ENCODE results near the gene TASL. TPM values are rescaled to one million over a fixed set of nuclear protein-coding genes. Genes with fewer than 3 reads are reported as not detected.

The TASL gene
- polyA plus RNA-seq, 1 of the 3 experiments (the other 2 are of a cell fraction): not detected

DNA sequence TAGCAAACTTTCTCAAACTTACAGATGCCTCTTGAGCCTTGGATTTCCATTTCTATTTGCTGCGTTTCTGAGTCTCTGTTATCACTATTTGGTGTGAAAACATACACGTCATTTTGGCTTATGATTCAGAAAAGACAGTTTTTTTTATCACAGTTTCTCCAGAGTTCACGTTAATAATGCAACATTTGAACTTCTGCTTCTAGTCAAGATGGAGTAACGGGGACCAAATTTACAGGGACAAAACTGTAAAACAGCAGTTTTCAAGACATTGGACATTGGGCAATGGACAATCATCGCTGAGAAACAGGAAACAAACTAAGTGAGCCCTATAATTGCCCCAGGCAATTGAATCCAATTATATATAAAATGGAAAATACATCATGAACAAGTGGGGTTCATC lies 36.2 kb upstream of the TASL start:
- Histone ChIP-seq H3K36me3 (replicated peaks in 1 of 2; ENCODE audit: control insufficient read depth in 1 of 2, insufficient read depth in 2 of 2, low read length in 1 of 2) (no peaks in the 10 kb centered on the region), H3K4me3 (ENCODE audit: low read depth in 2 of 2, low read length in 1 of 2) (no peak overlapping the region), H3F3A (replicated peaks; ENCODE audit: insufficient read depth) (peaks cover 5% of the 10 kb centered on the region), H3K79me2 (ENCODE audit: insufficient read depth) (no peaks in the 10 kb centered on the region), H3K9me2 (no peaks in the 10 kb centered on the region), H3K27me3 (ENCODE audit: insufficient read depth) (no peaks in the 10 kb centered on the region), H3K4me2 (no peak overlapping the region), H4K20me1 (ENCODE audit: insufficient read depth) (no peaks in the 10 kb centered on the region), H3K27ac (ENCODE audit: low read depth in 2 of 2, low read length in 1 of 2) (no peak overlapping the region), H3K9me3 (no peaks in the 10 kb centered on the region), H3K9ac (no peak overlapping the region), H3K4me1 (ENCODE audit: control insufficient read depth in 1 of 2, insufficient read depth in 2 of 2, low read depth in 1 of 2, low read length in 1 of 2) (no peaks in the 10 kb centered on the region), H2AFZ (ENCODE audit: low read depth) (no peak overlapping the region)
- no peak for DNase-seq
- 44% methylated on average over 5 of the region's 5 CpGs for WGBS (ENCODE audit: low lambda C conversion rate)
- CTCF ChIA-PET: no interaction called here
- TF ChIP-seq USF2 (IDR thresholded peaks at IDR 0.05; ENCODE audit: borderline replicate concordance, low read depth, low read length): no peak
- TF ChIP-seq SIN3A (IDR thresholded peaks at IDR 0.05; ENCODE audit: borderline replicate concordance, low read depth, low read length): no peak
- no peak for TF ChIP-seq USF1 (IDR thresholded peaks at IDR 0.05; ENCODE audit: borderline replicate concordance, low read depth)
- no peak for TF ChIP-seq JUND (IDR thresholded peaks at IDR 0.05)
- TF ChIP-seq RAD21 (IDR thresholded peaks at IDR 0.05; ENCODE audit: low read length): no peak
- no peak for TF ChIP-seq CHD2 (IDR thresholded peaks at IDR 0.05; ENCODE audit: low read length, partially characterized antibody)
- no peak for TF ChIP-seq FOSL2 (IDR thresholded peaks at IDR 0.05; ENCODE audit: borderline replicate concordance, low read depth)
- TF ChIP-seq SMC3 (IDR thresholded peaks at IDR 0.05; ENCODE audit: low read depth, low read length): no peak
- no peak for TF ChIP-seq MEF2A (IDR thresholded peaks at IDR 0.05; ENCODE audit: borderline replicate concordance, low read depth)
- TF ChIP-seq RFX5 (IDR thresholded peaks at IDR 0.05; ENCODE audit: low read length): no peak
- no peak for TF ChIP-seq PBX3 (IDR thresholded peaks at IDR 0.05)
- TF ChIP-seq IRF3 (IDR thresholded peaks at IDR 0.05; ENCODE audit: low read depth, low read length): no peak
- TF ChIP-seq FOXM1 (IDR thresholded peaks at IDR 0.05; ENCODE audit: low read depth): no peak
- TF ChIP-seq FOXJ3 (CRISPR knock-in tag; IDR thresholded peaks at IDR 0.05): no peak
- POLR2A ChIA-PET: no interaction called here

GRCh38 chrX:30612250-30612655 lies 34.7 kb upstream of the TASL start:
- Histone ChIP-seq H3K4me2 (no peak overlapping the region), H3K36me3 (replicated peaks in 1 of 2; ENCODE audit: control insufficient read depth in 1 of 2, insufficient read depth in 2 of 2, low read length in 1 of 2) (no peaks in the 10 kb centered on the region), H3K27ac (ENCODE audit: low read depth in 2 of 2, low read length in 1 of 2) (no peak overlapping the region), H3F3A (replicated peaks; ENCODE audit: insufficient read depth) (peaks cover 5% of the 10 kb centered on the region), H3K4me3 (ENCODE audit: low read depth in 2 of 2, low read length in 1 of 2) (no peak overlapping the region), H3K27me3 (ENCODE audit: insufficient read depth) (no peaks in the 10 kb centered on the region; the same call in 1 of the 2 replicates), H3K9me2 (no peaks in the 10 kb centered on the region), H3K9ac (no peak overlapping the region), H3K79me2 (ENCODE audit: insufficient read depth) (no peaks in the 10 kb centered on the region), H2AFZ (ENCODE audit: low read depth) (no peak overlapping the region), H4K20me1 (ENCODE audit: insufficient read depth) (no peaks in the 10 kb centered on the region), H3K9me3 (no peaks in the 10 kb centered on the region), H3K4me1 (ENCODE audit: control insufficient read depth in 1 of 2, insufficient read depth in 2 of 2, low read depth in 1 of 2, low read length in 1 of 2) (no peaks in the 10 kb centered on the region)
- POLR2A ChIA-PET: no interaction called here
- WGBS (ENCODE audit: low lambda C conversion rate): 57% methylated on average over 6 of the region's 6 CpGs
- CTCF ChIA-PET: no interaction called here
- DNase-seq: no peak
- TF ChIP-seq PBX3 (IDR thresholded peaks at IDR 0.05) (no peak), TAF1 (IDR thresholded peaks at IDR 0.05; ENCODE audit: borderline replicate concordance, low read depth, low read length) (no peak), EP300 (IDR thresholded peaks at IDR 0.05; ENCODE audit: borderline replicate concordance in 1 of 2, low read depth in 1 of 2, low read length in 1 of 2) (no peak), RXRA (IDR thresholded peaks at IDR 0.05; ENCODE audit: borderline replicate concordance, low read depth) (no peak), MEF2A (IDR thresholded peaks at IDR 0.05; ENCODE audit: borderline replicate concordance, low read depth) (no peak), JUND (IDR thresholded peaks at IDR 0.05) (no peak), RCOR1 (IDR thresholded peaks at IDR 0.05; ENCODE audit: low read length) (no peak), NFIC (IDR thresholded peaks at IDR 0.05; ENCODE audit: borderline replicate concordance) (no peak), POLR2AphosphoS5 (IDR thresholded peaks at IDR 0.05; ENCODE audit: low read depth, low read length) (no peak)
- TF ChIP-seq, protein P1, sequence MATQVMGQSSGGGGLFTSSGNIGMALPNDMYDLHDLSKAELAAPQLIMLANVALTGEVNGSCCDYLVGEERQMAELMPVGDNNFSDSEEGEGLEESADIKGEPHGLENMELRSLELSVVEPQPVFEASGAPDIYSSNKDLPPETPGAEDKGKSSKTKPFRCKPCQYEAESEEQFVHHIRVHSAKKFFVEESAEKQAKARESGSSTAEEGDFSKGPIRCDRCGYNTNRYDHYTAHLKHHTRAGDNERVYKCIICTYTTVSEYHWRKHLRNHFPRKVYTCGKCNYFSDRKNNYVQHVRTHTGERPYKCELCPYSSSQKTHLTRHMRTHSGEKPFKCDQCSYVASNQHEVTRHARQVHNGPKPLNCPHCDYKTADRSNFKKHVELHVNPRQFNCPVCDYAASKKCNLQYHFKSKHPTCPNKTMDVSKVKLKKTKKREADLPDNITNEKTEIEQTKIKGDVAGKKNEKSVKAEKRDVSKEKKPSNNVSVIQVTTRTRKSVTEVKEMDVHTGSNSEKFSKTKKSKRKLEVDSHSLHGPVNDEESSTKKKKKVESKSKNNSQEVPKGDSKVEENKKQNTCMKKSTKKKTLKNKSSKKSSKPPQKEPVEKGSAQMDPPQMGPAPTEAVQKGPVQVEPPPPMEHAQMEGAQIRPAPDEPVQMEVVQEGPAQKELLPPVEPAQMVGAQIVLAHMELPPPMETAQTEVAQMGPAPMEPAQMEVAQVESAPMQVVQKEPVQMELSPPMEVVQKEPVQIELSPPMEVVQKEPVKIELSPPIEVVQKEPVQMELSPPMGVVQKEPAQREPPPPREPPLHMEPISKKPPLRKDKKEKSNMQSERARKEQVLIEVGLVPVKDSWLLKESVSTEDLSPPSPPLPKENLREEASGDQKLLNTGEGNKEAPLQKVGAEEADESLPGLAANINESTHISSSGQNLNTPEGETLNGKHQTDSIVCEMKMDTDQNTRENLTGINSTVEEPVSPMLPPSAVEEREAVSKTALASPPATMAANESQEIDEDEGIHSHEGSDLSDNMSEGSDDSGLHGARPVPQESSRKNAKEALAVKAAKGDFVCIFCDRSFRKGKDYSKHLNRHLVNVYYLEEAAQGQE (IDR thresholded peaks at IDR 0.05; ENCODE audit: low read depth, low read length): no peak
